Liver (tissue), 9 donors: ENCODE data around the gene TP53AIP1. TPM values are rescaled to one million over a fixed set of nuclear protein-coding genes. Genes with fewer than 3 reads are reported as not detected.

Experiments
- DNase-seq: peaks from one replicate; pipeline ENCODE4 v3.0.0-alpha.2; 2017; ENCODE audit warnings: low spot score
- H3K27ac ChIP-seq, 2 donors: one replicate each; pipeline ENCODE4 v1.7.0; 2013; ENCODE audit warnings: inconsistent platforms in 2 of 2, low read length in 2 of 2, control low read depth in 1 of 2, low read depth in 1 of 2, mild to moderate bottlenecking in 1 of 2
- H3K27me3 ChIP-seq, 4 donors: one replicate each; pipeline versions ENCODE4 v1.6.1 to v1.7.0; 2013; ENCODE audit warnings: low read length in 3 of 4, inconsistent platforms in 1 of 4, mild to moderate bottlenecking in 1 of 4, moderate library complexity in 1 of 4; ENCODE audit not compliant: control insufficient read depth in 4 of 4, insufficient read depth in 4 of 4
- H3K36me3 ChIP-seq, 4 donors: one replicate each; pipeline versions ENCODE4 v1.6.1 to v1.7.0; 2013; ENCODE audit warnings: low read length in 3 of 4, mild to moderate bottlenecking in 3 of 4, low read depth in 1 of 4, moderate library complexity in 1 of 4; ENCODE audit not compliant: control insufficient read depth in 4 of 4, insufficient read depth in 3 of 4
- H3K4me1 ChIP-seq, 4 donors: one replicate each; pipeline versions ENCODE4 v1.6.1 to v1.7.0; 2013; ENCODE audit warnings: low read length in 3 of 4, mild to moderate bottlenecking in 3 of 4, moderate library complexity in 1 of 4; ENCODE audit not compliant: control insufficient read depth in 4 of 4, insufficient read depth in 4 of 4
- H3K4me3 ChIP-seq, 3 donors: one replicate each; pipeline versions ENCODE4 v1.6.1 to v1.7.0; 2013; ENCODE audit warnings: low read length in 3 of 3, control low read depth in 1 of 3, low read depth in 1 of 3, mild to moderate bottlenecking in 1 of 3
- H3K9ac ChIP-seq, 2 donors: one replicate each; pipeline ENCODE4 v1.7.0; 2013; ENCODE audit warnings: low read length in 2 of 2, mild to moderate bottlenecking in 2 of 2, moderate library complexity in 2 of 2, control low read depth in 1 of 2, low read depth in 1 of 2
- H3K9me3 ChIP-seq, 4 donors: one replicate each; pipeline versions ENCODE4 v1.6.1 to v1.7.0; 2013; ENCODE audit warnings: low read length in 3 of 4; ENCODE audit not compliant: control insufficient read depth in 4 of 4
- ATF3 ChIP-seq: IDR thresholded peaks from 2 replicates; pipeline ENCODE4 v1.6.1; 2016; ENCODE audit warnings: antibody characterized with exemption
- CTCF ChIP-seq: fragments of 150-350 bp; IDR thresholded peaks from 2 replicates; pipeline ENCODE4 v1.5.1; 2017; ENCODE audit warnings: improper control_type of control experiment, low read depth, low read length; ENCODE audit not compliant: missing input control
- EGR1 ChIP-seq, 2 donors: IDR thresholded peaks; 2 replicates each; pipeline ENCODE4 v1.6.1; 2016 to 2018; ENCODE audit warnings: antibody characterized with exemption in 2 of 2, low read depth in 2 of 2
- FOXA1 ChIP-seq: IDR thresholded peaks from 2 replicates; pipeline ENCODE4 v1.6.1; 2016; ENCODE audit warnings: antibody characterized with exemption
- FOXA2 ChIP-seq: IDR thresholded peaks from 2 replicates; pipeline ENCODE4 v1.6.1; 2016; ENCODE audit warnings: antibody characterized with exemption
- GABPA ChIP-seq, 2 donors: IDR thresholded peaks in 1 of 2; conservative IDR thresholded peaks in 1 of 2; 2 replicates each; pipeline ENCODE4 v1.6.1; 2016; ENCODE audit warnings: antibody characterized with exemption in 2 of 2, mild to moderate bottlenecking in 1 of 2, moderate library complexity in 1 of 2
- HNF4A ChIP-seq, 2 donors: conservative IDR thresholded peaks; 2 replicates each; pipeline ENCODE4 v1.6.1; 2016; ENCODE audit warnings: antibody characterized with exemption in 2 of 2, mild to moderate bottlenecking in 2 of 2
- HNF4G ChIP-seq: IDR thresholded peaks from 2 replicates; pipeline ENCODE4 v1.6.1; 2016; ENCODE audit warnings: antibody characterized with exemption
- JUND ChIP-seq, 2 donors: IDR thresholded peaks; 2 replicates each; pipeline ENCODE4 v1.6.1; 2016; ENCODE audit warnings: antibody characterized with exemption in 2 of 2
- MAX ChIP-seq: IDR thresholded peaks from 2 replicates; pipeline ENCODE4 v1.6.1; 2016; ENCODE audit warnings: antibody characterized with exemption
- NR2F2 ChIP-seq: IDR thresholded peaks from 2 replicates; pipeline ENCODE4 v1.6.1; 2016; ENCODE audit warnings: antibody characterized with exemption
- RAD21 ChIP-seq, 2 donors: IDR thresholded peaks; 2 replicates each; pipeline ENCODE4 v1.6.1; 2016; ENCODE audit warnings: antibody characterized with exemption in 2 of 2, mild to moderate bottlenecking in 2 of 2
- REST ChIP-seq: IDR thresholded peaks from 2 replicates; pipeline ENCODE4 v1.6.1; 2016; ENCODE audit warnings: antibody characterized with exemption, mild to moderate bottlenecking
- RXRA ChIP-seq, 2 donors: IDR thresholded peaks; 2 replicates each; pipeline ENCODE4 v1.6.1; 2017 to 2018; ENCODE audit warnings: antibody characterized with exemption in 2 of 2, mild to moderate bottlenecking in 1 of 2
- SP1 ChIP-seq: IDR thresholded peaks from 2 replicates; pipeline ENCODE4 v1.6.1; 2018; ENCODE audit warnings: antibody characterized with exemption, mild to moderate bottlenecking
- TAF1 ChIP-seq: conservative IDR thresholded peaks from 2 replicates; pipeline ENCODE4 v1.6.1; 2016; ENCODE audit warnings: antibody characterized with exemption, mild to moderate bottlenecking
- YY1 ChIP-seq: IDR thresholded peaks from 2 replicates; pipeline ENCODE4 v1.6.1; 2016; ENCODE audit warnings: antibody characterized with exemption, mild to moderate bottlenecking
- ZBTB33 ChIP-seq: IDR thresholded peaks from 2 replicates; pipeline ENCODE4 v1.6.1; 2016; ENCODE audit warnings: antibody characterized with exemption
- WGBS: extraction: QIAGEN DNeasy Blood & Tissue Kit; methylation state at CpG from one replicate; pipeline ENCODE4 v1.1.7; 2013; 5-methylcytosine and 5-hydroxymethylcytosine counted together
- polyA plus RNA-seq, 2 donors: library from polyadenylated mRNA; stranded (reverse) in 1 of 2; unstranded in 1 of 2; fragments of 200-250 nt in 1 of 2; fragments of >200 nt in 1 of 2; fragmentation: Nextera tagmentation in 1 of 2; extraction: Ambion mirVana in 1 of 2; gene quantifications; one replicate each; pipeline versions ENCODE4 v1.2.1 to v1.2.3, GENCODE V29; 2013 to 2015
- total RNA-seq, 2 donors: library from RNA; depleted of rRNA; stranded (reverse); fragments of >200 nt; gene quantifications; one replicate each; pipeline ENCODE4 v1.2.3, GENCODE V29; 2014
- donor health status: healthy.
- donor health status: healthy.
- donor health status: healthy.
- donor health status: healthy.
- donor health status: healthy.

TP53AIP1 gene
- total and polyA plus RNA-seq, 4 donors, result 0.08 TPM; not detected in 3

- no peak overlapping the region for H3K27ac ChIP-seq
- H3K9ac ChIP-seq, result no peak overlapping the region
- H3K36me3 ChIP-seq, result no peaks in the 10 kb centered on the region
- no peaks in the 10 kb centered on the region for H3K9me3 ChIP-seq
- no peaks in the 10 kb centered on the region for H3K27me3 ChIP-seq
- no peak overlapping the region for H3K4me3 ChIP-seq
- TF ChIP-seq REST, result no peak
- TF ChIP-seq SP1, result no peak
- no peak for TF ChIP-seq YY1
- TF ChIP-seq RXRA (IDR thresholded peaks at IDR 0.05), result no peak
- no peak for DNase-seq
- H3K4me1 ChIP-seq, result peaks cover 16 to 53% (median 37%) of the 10 kb centered on the region in 4 donors
- WGBS, result 92% methylated on average over 9 of the region's 9 CpGs
Observed at GRCh38 chr11:128895526-128895925, 47.1 kb downstream of the TP53AIP1 start.

GRCh38 chr11:128894685-128895084 lies 48.0 kb downstream of the TP53AIP1 start:
- Histone ChIP-seq H3K36me3 (no peaks in the 10 kb centered on the region), H3K9me3 (no peaks in the 10 kb centered on the region), H3K4me1 (peaks cover 21 to 49% (median 33%) of the 10 kb centered on the region in 4 donors), H3K9ac (no peak overlapping the region), H3K27me3 (no peaks in the 10 kb centered on the region), H3K27ac (no peak overlapping the region), H3K4me3 (no peak overlapping the region)
- 16% methylated on average over 6 of the region's 6 CpGs for WGBS
- DNase-seq, result peak; percentile 40
- TF ChIP-seq RAD21 (IDR thresholded peaks at IDR 0.05) (no peak), CTCF (no peak), FOXA1 (peak; percentile 41), JUND (IDR thresholded peaks at IDR 0.05) (peak in 1 of 2 donors; percentile 87), HNF4A (conservative IDR thresholded peaks at IDR 0.05) (peak; percentile 83 to 92), FOXA2 (peak; percentile 7), ATF3 (peak; percentile 32), ZBTB33 (peak; percentile 71), YY1 (peak; percentile 83), TAF1 (no peak), SP1 (peak; percentile 88), REST (peak; percentile 13), EGR1 (IDR thresholded peaks at IDR 0.05; ENCODE audit: low read depth in 2 of 2) (peak in 1 of 2 donors; percentile 66), HNF4G (no peak), RXRA (IDR thresholded peaks at IDR 0.05) (peak; percentile 87 to 92), GABPA (IDR thresholded peaks at IDR 0.05 in 1 of 2, conservative IDR thresholded peaks at IDR 0.05 in 1 of 2) (peak in 1 of 2 donors; percentile 59), NR2F2 (peak; percentile 85), MAX (peak; percentile 94)
